HG03060 (cell line): ENCODE data around the gene SAPCD2.

ENCODE experiments used
- ATAC-seq: cut with Tn5 transposase; IDR thresholded peaks from one replicate; pipeline ENCODE4 v1.9.1; 2021; ENCODE audit warnings: low read depth, moderate number of reproducible peaks; ENCODE audit not compliant: unreplicated experiment

SAPCD2 gene

DNA sequence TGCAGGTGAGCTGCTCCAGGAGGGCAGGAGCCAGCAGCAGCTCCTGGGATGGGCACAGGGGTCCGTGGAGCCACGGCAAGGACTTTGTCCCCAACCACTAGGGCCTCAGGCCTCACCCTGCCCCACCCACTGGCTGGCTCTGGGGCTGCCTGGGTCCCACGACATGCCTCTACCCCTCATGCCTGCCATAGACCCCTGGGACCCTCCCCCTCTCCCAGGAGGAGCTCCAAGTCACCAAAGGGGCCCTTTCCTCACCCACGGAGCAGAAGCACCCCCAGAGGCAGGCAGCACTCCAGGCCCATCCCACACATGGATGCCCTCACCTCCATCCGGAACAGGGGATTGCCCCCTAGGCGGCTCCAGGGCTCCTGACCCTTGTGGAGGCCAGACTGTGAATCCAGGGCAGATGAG, 48.8 kb downstream of the SAPCD2 start:
- no peak for ATAC-seq

DNA sequence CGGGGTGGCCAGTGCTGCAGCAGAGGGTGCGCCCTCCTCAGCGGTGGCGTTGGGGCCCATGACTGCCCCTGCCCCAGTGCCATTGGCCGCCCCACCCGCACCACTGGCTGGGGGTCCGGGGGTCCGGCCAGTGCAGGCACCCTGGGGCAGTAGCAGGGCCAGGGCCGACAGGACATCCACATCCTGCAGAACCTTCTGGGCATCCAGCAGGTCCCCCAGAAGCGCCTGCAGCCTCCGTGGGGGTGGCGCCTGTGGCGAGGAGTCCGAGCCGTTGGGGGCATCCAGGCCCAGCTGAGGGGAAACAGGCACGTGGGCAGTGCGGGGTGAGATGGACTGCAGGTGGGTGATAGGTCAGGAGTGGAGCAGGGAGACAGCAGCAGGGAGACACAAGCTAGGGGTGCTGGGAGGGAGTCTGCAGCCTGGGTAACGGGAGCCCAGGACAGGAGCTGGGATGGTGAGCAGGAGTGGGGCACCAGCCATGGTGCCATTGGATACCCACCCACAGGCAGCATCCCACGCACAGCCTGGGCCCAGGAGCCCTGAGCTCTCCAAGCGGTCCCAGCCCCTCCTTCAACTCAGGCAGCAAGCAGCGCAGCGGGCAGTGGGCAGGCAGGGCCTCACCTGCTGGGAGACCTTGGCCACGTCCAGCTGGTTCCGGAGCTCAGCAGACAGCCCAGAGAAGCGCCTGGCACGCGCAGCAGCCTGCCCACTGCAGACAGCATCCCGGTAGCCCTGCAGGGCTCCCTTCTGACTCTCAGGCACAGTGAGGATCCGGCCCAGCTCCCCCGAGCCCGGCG, 49.4 kb downstream of the SAPCD2 start:
- ATAC-seq, result no peak

DNA sequence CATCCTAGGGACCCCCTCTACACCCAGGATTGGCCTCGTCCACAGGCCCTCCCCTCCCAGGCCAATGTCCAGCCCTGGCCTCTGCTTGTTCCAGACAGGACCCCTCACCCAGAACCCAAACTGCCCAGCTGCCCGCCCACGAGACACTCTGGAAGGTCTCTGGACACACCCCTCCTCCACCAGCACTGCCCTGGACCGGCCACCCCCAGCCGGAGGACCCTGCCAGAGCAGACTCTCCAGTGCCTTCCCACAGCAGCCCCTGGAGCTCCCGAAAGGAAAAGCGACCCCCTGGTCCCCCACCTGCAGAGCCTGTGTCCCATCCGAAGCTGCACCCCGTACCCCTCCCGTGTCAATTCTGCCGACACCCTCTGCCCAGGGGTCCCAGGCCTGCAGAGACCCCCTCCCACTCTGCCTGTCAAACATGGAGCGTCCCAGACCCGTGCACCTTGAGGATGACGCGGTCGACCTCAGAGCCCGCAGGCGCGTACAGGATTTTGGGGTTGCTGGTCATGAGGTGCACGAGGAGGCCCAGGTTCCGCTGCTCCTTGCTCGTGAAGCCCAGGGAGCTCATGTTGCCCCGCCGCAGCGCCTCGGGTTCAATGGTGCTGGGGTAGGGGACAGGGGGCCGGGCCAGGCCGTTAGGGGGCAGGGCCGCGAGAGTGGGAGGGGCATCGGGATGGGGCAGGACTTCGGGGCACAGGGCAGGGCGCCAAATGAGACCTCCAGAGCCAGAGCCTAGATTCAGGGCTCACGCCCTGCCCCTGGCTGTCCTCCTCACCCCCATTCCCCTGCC, 50.3 kb downstream of the SAPCD2 start:
- ATAC-seq, result no peak

DNA sequence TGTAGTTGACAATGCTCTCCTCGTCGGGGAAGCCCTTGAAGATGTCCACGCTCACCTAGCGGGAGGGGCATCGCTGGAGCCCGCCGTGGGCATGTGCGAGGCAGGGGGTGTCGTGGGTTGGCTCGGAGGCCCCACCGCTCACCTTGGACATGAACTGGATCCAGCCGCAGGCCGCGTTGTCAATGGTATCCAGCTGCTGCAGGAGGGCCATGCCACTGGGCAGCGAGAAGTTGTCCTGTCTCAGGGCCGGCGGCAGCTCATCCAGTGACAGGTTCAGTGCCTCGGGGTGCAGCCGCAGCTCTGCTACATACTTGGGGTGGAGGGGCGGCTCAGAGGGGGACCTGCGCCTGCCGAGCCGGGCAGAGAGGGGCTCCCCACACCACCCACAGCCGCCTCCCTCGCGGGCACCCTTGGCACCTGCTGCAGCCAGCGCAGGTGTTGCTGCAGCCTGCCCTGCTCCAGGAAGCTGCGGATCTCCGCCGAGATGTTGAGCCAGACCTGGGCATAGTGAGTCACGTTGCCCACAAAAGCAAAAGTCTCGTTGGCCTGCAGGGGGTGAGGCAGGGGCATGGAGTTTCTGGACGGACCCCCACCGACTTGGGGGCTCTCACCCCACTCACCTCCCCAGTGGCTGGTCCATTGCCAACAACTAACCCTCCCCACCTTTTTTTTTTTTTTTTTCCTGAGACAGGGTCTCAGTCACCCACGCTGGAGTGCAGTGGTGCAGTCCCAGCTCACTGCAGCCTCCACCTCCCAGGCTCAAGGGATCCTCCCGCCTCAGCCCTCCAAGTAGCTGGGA, 51.4 kb downstream of the SAPCD2 start:
- ATAC-seq, result no peak

DNA sequence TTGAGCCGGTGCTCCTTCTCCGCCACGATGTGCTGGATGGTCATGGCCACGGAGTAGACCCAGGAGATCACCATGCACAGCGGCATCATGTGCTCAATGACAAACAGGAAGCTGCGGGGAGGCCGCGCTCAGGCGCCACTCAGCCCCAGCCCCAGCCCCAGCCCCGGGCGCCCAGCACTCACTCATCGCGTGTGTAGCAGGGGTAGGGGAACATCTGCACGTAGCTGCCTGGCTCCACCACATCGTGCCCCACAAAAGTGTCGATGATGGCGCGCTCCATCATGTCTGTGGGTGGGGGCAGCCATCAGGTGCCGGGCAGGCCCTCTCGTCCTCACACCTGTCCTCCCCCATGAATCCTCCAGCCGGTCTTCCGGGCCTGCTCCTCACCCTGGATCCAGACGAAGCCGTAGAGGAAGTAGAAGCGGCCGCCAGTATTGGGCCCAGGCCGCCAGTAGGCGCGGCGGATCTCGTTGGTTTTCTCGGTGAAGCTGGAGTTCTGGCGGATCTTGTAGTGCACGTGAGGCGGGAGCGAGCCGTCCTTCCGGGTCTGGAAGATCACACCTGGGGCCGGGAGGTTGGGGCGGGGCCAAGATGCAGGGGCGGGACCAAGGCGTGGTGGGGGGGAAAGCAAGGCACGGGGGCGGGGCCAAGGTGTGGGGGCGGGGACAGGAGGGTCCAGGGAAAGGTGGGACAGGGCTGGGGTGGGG, 52.4 kb downstream of the SAPCD2 start:
- no peak for ATAC-seq

DNA sequence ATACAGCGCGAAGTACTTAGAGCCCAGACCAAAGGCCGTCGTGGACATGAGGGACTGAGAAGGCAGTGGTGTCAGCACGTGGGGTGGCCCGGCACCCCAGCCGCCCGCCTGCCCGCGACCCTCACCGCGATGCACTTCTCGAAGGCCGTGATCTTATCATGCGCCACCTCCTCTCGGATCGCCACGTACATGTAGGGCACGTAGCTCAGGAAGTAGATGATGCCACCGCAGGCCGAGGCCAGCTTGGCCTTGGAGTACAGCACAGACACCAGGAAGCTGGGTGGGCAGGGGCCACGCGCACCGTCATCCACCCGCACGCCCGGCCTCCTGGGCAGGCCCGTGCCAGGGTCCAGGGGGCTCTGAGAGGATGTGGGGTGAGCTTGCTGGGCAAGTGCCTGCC, 53.3 kb downstream of the SAPCD2 start:
- ATAC-seq, result no peak

DNA sequence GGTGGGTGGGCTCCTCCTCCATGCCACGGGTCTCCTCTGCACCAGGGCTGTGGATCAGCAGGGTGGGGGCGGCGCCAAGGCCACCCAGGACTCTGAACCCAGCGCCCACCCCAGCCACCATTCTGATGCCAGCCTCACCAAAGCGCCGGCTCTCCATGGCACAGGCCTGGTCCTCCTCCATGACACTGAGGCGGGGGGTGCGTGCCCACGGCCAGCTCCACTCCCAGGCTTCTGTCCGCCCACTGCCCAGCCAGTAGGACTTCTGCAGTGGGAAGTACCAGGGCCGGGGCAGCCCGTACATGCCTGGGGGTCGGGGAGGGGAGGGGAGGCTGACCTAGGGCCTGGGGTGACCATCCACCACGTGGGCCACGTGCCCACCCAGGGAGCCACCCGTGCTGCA, 53.9 kb downstream of the SAPCD2 start:
- no peak for ATAC-seq

DNA sequence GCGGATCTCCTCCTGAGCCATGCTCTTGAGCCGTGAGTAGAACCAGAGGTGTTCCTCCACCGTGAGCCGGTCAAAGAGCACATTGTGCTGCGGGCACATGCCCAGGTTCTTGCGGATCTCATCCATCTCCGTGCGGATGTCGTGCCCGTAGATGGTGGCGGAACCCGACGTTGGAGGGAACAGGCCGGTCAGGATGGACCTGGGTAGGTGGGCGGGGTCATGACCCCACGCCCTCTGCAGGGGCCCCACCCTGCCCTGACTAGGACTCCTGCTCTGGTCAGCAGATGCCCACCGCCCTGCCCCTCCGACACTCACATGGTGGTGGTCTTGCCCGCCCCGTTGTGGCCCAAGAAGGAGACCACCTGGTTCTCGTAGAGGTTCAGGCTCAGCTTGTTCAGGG, 54.4 kb downstream of the SAPCD2 start:
- ATAC-seq, result no peak

DNA sequence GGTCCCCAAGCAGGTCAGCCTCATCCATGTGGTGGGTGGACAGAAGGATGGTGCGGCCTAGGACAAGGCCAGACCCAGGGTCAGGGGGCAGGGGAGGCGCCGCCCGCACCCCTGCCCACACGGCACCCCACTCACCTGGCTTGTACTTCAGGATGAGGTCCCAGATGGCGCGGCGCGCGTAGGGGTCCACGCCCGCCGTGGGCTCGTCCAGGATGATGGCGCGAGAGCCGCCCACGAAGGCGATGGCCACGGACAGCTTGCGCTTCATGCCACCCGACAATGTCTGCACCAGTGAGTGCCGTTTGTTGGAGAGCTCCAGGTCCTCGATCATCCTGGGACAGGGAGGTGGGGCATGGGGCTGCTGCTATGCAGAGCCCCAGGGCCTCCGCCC, 54.8 kb downstream of the SAPCD2 start:
- ATAC-seq, result no peak

DNA sequence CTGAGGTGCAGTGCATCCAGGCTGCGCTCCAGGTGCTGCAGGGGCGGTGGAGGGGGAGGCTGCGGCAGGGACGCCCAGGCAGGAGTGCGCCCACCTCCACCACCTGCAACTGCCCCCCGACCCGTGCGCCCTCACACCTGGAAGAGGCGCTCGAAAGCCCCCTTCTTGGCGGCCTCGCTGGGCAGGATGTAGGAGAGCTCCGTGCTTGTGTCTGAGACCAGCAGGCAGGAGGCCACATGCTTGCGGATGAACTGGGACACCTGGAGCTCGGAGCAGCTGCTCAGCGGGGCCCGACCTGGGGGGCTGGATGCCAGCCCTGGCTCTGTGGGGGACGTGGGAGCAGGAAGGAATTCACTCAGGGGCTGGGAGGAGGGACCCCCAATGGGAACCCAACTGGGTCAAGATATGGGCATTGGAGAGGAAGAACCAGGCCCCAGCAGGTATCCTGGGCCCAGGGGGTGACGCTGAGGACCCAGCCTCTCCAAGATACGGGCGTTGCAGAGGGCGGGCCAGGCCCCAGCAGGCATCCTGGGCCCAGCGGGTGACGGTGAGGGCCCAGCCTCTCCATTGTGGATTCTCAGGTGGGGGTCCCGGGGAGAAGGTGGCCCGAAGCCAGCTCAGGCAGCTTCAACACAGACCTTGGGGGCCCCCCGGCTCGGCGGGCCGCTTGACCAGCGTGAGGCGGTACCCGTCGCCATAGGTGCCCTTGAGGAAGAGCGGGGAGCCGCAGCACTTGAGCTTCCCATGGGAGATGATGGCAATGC, 55.4 kb downstream of the SAPCD2 start:
- no peak for ATAC-seq

DNA sequence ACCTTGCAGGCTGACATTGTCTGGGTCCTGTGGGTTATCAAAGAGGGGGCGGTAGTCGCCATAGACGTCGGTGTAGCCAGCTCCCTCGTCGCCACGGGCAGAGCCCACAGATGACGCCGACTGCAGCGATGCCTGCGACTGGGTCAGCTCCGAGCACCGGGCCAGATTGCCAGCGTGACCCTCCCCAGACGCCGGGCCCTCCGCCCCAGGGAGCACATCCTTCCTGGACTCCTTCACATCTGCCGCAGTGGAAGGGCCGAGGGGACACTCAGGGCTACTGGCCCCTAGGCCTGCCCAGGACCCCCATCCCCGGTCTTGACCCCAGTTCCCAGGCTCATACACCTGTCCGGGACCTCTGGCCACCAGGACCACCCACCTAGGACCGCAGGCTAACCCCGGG, 56.2 kb downstream of the SAPCD2 start:
- ATAC-seq, result no peak

DNA sequence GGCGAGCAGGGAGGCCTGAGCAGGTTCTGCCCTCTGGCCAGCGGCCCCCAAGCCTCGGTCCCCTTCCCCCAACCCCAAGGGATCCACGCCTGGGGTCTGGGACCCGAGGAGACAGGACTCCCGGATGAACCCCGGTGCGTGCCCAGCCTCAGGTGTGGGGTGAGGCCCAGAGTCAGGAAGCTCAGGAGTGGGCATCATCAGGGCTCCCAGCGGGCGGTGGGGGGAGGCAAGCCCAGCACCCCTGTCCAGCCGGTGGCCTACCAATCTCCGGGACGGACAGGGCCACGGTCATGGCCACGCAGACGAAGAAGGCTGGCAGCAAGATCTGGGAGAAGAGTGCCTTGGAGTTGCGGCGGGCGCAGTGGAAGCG, 56.8 kb downstream of the SAPCD2 start:
- ATAC-seq, result no peak

DNA sequence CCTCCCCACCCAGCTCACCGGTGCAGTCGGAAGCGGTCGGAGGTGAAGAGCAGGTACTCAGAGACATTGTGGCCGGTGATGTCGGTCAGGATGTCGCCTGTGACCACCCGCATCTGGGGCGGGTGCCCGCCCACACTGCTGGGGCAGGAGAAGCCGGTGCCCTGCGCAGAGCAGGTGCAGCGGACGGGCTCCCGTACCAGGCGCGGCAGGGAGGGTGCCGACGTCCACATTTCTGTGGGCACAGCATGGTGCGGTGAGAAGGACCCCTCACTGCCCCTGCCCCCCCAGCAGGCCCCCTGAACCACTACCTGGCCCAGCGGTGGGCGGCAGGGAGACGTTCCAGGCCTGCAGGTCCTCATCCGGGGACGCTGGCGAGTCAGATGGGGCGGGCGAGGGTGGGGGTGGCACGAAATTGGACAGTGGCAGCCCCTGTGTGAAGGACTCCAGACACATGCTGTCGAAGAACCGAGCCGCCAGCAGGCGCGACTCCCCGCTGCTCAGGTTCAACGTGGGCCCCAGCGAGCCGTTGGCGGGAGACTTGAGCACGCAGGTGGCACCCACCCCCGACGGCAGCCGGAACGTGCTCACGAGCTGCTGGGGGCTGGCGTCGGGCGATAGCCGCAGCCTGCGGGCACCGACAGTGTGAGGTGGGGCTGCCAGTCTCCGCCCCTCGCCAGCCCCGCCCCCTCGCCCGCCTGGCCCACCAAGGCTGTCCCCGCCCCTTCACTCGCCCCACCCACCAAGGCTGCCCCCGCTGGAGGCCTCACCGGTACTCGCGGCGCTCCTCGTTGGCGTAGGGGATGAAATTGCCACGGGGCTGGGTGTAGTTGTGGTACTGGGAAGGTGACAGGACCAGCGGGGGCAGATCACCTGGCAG, 57.4 kb downstream of the SAPCD2 start:
- ATAC-seq, result no peak
